ENCODE results near the gene MYRIP.

DNA sequence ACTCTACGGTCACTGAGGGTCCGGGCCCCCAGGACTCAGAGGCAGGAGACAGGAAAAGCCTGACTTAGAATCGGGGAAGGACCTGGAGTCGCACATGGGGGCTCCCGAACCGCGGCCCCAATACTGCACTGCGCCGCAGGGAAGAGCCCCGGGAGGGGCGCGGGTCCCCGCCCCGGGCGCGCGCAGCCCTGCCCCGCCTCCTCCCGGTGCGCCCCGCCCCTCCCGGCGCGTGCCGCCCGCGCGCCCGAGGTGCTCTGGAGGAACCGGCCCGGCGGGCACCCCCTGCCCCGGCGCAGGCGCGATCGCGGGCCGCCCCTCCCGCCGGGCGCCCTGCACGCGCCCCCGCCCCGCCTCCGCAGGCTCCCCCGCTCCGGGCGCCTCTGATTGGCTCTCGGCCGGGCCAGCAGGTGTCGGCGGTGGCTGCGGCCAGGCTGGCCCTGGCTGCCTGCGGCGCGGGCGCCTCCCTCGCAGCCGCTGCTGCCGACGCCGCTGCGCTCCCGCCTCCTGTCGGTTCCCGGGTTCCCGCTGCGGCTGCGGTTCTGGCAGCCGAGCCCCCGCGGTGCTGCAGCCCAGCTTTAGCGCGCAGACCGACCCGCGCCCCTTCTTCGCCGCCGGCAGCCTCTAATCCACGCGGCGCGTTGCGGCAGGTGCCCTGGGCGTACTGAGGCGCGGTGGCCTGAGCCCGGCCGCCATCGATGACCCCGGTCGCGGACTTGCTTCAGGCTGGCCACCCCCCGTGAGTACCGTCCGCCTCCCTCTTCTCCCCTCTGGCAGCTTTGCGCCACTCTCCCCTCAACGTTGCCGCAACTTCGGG lies at the start of gene MYRIP:
- TF ChIP-seq, protein P1, sequence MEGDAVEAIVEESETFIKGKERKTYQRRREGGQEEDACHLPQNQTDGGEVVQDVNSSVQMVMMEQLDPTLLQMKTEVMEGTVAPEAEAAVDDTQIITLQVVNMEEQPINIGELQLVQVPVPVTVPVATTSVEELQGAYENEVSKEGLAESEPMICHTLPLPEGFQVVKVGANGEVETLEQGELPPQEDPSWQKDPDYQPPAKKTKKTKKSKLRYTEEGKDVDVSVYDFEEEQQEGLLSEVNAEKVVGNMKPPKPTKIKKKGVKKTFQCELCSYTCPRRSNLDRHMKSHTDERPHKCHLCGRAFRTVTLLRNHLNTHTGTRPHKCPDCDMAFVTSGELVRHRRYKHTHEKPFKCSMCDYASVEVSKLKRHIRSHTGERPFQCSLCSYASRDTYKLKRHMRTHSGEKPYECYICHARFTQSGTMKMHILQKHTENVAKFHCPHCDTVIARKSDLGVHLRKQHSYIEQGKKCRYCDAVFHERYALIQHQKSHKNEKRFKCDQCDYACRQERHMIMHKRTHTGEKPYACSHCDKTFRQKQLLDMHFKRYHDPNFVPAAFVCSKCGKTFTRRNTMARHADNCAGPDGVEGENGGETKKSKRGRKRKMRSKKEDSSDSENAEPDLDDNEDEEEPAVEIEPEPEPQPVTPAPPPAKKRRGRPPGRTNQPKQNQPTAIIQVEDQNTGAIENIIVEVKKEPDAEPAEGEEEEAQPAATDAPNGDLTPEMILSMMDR (IDR thresholded peaks at IDR 0.05) = peak in 1 of 6 experiments; percentile 11
- TF ChIP-seq POLR2A (IDR thresholded peaks at IDR 0.05) = peak in 1 of 2 donors; percentile 34

Measured in thyroid gland (tissue), 4 donors.